Thyroid gland (tissue), 4 donors: ENCODE data around the gene COBLL1. TPM values are rescaled to one million over a fixed set of nuclear protein-coding genes. Genes with fewer than 3 reads are reported as not detected.
"Not testable (repeated sequence)": the region's sequence is repeated elsewhere in the genome, so short reads cannot be mapped to it uniquely, and the experiment has no call there.

Source experiments
- DNase-seq, 2 donors: peaks; one replicate each; pipeline ENCODE4 v3.0.0-alpha.2; 2019
- H3K27ac ChIP-seq, 3 donors: fragments of 200-600 bp; sonication (generic); 1 replicate in 2 of 3; 2 replicates in 1 of 3; pipeline ENCODE4 v1.5.1; 2016 to 2019; ENCODE audit warnings: mild to moderate bottlenecking in 1 of 3, moderate library complexity in 1 of 3
- H3K27me3 ChIP-seq: fragments of 200-600 bp; sonication (generic); one replicate; pipeline ENCODE4 v1.5.1; 2019
- H3K36me3 ChIP-seq, 2 donors: fragments of 200-600 bp; sonication (generic); one replicate each; pipeline ENCODE4 v1.5.1; 2016 to 2019
- H3K4me1 ChIP-seq, 2 donors: fragments of 200-600 bp; sonication (generic); one replicate each; pipeline ENCODE4 v1.5.1; 2017 to 2019
- H3K4me3 ChIP-seq, 3 donors: fragments of 200-600 bp; sonication (generic); replicated peaks in 1 of 3; 1 replicate in 2 of 3; 2 replicates in 1 of 3; pipeline ENCODE4 v1.5.1; 2016; ENCODE audit warnings: mild to moderate bottlenecking in 1 of 3
- H3K9me3 ChIP-seq: fragments of 200-600 bp; sonication (generic); one replicate; pipeline ENCODE4 v1.5.1; 2017
- POLR2A ChIP-seq, 2 donors: fragments of 450-650 bp; IDR thresholded peaks; one replicate each; pipeline ENCODE4 v1.6.1; 2017; ENCODE audit warnings: antibody characterized with exemption in 2 of 2, mild to moderate bottlenecking in 2 of 2, moderate library complexity in 1 of 2
- WGBS, 2 donors: methylation state at CpG; one replicate each; pipeline ENCODE4 v1.1.5; 2017; 5-methylcytosine and 5-hydroxymethylcytosine counted together
- intact Hi-C: fragments of 100-400 bp; cut with DNase I; formaldehyde crosslinking; loops from one replicate; pipeline ENCODE4 v1.15.1; 2023
- total RNA-seq, 4 donors: library from RNA; depleted of rRNA; stranded (reverse); fragments of >200 nt; gene quantifications; one replicate each; pipeline ENCODE4 v1.2.3, GENCODE V29; 2016
- TF ChIP-seq, protein P1 (sequence below), 6 experiments: fragments of 200-600 bp in 3 of 6; fragments of 450-650 bp in 3 of 6; sonication (generic) in 3 of 6; IDR thresholded peaks; one replicate each; pipeline ENCODE4 v1.5.1; 2016 to 2019; ENCODE audit warnings: antibody characterized with exemption in 6 of 6, mild to moderate bottlenecking in 2 of 6, inconsistent platforms in 1 of 6, moderate library complexity in 1 of 6

COBLL1 gene
- total RNA-seq, 4 donors from 2014 or later: 41.8 to 90.8 (median 76.9) TPM

DNA sequence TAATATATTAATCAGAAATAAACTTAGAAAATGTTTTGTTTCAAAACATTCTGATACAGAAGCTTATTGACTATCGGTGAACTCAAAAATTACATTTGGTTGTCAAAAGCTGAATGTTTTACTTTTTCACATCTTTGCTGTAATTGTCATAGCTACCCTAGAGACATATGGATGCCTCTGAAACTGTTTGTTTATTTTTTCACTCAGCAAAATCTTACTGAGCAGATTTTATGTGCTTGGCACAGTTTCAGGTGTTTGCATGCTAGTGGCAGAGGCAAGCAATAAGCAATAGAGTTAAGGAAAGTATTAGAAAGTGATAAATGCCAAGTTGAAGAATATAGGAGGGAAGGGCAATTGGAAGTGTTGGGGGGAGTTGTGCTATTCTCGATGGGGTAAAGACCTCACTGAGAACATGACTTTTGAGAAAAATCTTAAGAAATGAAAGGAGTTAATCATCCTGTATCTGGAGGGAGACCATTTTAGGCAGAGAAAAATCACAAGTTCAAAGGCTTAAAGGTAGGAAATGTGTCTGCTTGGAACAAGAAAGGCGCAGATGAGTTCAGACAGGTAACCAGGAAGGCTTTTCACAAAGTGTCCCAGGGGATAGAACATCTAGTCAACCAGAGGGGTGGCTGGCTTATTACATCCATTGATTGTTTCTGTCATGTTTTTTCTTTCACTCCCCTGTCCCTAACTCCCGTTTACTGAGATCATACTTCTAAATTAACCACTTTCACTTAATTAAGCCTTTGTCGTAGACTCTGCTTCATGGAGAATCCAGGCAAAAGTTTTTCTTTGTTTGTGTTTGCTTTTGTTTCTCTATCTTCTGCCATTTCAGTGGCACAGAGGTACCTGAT is 27.2 kb upstream of the COBLL1 start:
- DNase-seq: no peak
- TF ChIP-seq, protein P1, sequence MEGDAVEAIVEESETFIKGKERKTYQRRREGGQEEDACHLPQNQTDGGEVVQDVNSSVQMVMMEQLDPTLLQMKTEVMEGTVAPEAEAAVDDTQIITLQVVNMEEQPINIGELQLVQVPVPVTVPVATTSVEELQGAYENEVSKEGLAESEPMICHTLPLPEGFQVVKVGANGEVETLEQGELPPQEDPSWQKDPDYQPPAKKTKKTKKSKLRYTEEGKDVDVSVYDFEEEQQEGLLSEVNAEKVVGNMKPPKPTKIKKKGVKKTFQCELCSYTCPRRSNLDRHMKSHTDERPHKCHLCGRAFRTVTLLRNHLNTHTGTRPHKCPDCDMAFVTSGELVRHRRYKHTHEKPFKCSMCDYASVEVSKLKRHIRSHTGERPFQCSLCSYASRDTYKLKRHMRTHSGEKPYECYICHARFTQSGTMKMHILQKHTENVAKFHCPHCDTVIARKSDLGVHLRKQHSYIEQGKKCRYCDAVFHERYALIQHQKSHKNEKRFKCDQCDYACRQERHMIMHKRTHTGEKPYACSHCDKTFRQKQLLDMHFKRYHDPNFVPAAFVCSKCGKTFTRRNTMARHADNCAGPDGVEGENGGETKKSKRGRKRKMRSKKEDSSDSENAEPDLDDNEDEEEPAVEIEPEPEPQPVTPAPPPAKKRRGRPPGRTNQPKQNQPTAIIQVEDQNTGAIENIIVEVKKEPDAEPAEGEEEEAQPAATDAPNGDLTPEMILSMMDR (IDR thresholded peaks at IDR 0.05): no peak
- no peak for TF ChIP-seq POLR2A (IDR thresholded peaks at IDR 0.05)
- Histone ChIP-seq H3K4me1 (no peaks in the 10 kb centered on the region), H3K27ac (no peak overlapping the region), H3K36me3 (no peaks in the 10 kb centered on the region), H3K27me3 (no peaks in the 10 kb centered on the region), H3K9me3 (no peaks in the 10 kb centered on the region), H3K4me3 (no peak overlapping the region)
- WGBS, 2 donors: 86 to 90% methylated on average over 5 of the region's 5 CpGs
- intact Hi-C loops: no loop called here

DNA sequence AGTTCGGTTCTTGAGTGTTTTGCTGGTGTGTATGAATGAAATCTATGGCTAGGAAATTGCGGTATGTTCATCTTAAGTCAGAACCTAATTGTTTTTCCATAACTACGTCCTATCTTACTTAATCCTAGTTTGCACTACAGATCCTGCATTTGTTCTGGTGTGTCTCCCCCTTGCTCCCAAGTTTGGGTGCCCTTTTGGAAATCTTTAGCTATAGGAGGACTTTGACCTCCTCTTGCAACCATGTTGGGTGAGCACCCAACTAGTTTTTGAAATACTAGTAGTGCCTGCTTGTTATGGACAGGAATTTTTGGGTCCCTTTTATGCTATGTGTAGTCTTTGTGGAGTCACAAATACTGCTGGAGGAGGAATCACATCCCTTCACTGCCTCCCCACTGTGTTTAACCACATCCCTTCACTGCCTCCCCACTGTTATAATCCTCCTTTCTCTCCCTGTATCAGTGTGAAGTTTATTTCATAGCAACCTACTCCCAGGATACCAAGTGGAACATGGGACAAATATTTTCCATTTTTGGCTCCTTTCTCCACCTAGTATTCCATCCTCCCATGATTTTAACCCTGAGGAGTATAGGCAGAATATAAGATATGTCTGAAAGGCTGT is 26.3 kb upstream of the COBLL1 start:
- TF ChIP-seq, protein P1 (IDR thresholded peaks at IDR 0.05): no peak
- no peak for TF ChIP-seq POLR2A (IDR thresholded peaks at IDR 0.05)
- intact Hi-C loops: no loop called here
- Histone ChIP-seq H3K36me3 (no peaks in the 10 kb centered on the region), H3K27ac (no peak overlapping the region), H3K9me3 (no peaks in the 10 kb centered on the region), H3K27me3 (no peaks in the 10 kb centered on the region), H3K4me1 (no peaks in the 10 kb centered on the region), H3K4me3 (no peak overlapping the region)
- no peak for DNase-seq
- 60% methylated on average over 3 of the region's 3 CpGs for WGBS, 2 donors

DNA sequence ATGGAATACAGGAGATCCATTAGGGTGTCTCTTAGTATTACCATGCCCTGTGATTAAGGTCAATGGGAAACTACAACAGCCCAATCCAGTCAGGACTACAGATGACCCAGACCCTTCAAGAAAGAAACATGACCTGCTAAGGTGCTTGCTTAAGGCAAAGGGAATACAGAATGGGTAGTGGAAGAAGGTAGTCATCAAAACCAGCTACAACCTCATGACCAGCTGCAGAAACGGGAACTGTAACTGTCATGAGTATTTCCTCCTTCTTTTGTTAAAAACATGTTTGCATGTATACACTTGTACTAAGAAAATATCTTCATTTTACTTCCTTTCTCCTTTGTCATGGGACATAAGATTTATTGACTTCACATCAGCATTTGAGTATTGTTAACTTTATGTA is 24.8 kb upstream of the COBLL1 start:
- H3K4me3 ChIP-seq, H3K9me3 ChIP-seq, DNase-seq, H3K27ac ChIP-seq, intact Hi-C loops, H3K4me1 ChIP-seq, H3K27me3 ChIP-seq, H3K36me3 ChIP-seq: not testable (repeated sequence)
- 83 to 86% methylated on average over 1 of the region's 1 CpG for WGBS, 2 donors

DNA sequence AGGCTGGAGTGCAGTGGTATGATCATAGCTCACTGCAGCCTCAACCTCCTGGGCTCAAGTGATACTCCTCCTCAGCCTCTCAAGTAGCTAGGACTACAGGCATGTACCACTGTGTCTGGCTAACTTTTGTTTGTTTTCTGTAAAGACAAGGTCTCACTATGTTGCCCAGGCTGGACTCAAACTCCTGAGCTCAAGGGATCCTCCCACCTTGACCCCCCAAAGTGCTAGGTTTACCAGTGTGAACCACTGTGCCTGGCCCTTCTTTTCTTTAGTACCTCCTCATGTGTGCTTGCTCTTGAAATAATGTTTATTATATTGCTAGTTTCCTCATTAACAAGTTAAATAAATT is 19.0 kb upstream of the COBLL1 start:
- Histone ChIP-seq H3K4me3 (no peak overlapping the region), H3K9me3 (no peaks in the 10 kb centered on the region), H3K27me3 (no peaks in the 10 kb centered on the region), H3K36me3 (no peaks in the 10 kb centered on the region), H3K27ac (no peak overlapping the region), H3K4me1 (no peaks in the 10 kb centered on the region)
- TF ChIP-seq POLR2A (IDR thresholded peaks at IDR 0.05): no peak
- TF ChIP-seq, protein P1 (IDR thresholded peaks at IDR 0.05): no peak
- intact Hi-C loops: no loop called here
- DNase-seq: no peak

DNA sequence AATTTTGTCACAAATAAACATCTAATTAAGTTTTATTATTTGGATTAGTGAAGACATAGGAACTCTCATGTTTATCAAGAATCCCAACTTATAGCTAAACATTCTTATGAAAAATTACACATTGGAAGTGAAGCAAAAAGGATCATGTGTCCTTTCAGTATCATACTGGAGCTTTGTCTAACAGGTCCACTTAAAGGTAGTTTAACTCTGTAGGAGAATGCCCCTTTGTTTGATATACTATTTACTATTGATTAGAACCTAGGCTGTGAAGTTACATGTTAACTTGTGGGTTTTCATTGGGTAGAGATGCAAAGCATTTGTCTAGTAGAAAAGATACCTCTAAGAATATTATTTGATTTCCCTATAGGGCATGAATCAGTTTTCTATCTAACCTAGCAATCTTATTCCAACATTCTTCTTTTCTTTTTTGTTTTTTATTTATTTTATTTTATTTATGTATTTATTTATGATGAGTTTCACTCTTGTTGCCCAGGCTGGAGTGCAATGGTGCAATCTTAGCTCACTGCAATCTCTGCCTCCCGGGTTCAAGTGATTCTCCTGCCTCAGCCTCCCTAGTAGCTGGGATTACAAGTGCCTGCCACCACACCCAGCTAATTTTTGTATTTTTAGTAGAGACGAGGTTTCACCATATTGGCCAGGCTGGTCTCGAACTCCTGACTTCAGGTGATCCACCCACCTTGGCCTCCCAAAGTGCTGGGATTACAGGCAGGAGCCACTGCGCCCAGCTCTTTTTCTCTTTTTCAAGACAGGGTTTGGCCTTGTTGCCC is 18.5 kb upstream of the COBLL1 start:
- H3K36me3 ChIP-seq, H3K4me1 ChIP-seq, H3K4me3 ChIP-seq, H3K27ac ChIP-seq, DNase-seq, intact Hi-C loops, H3K9me3 ChIP-seq, H3K27me3 ChIP-seq: not testable (repeated sequence)
- 92 to 94% methylated on average over 4 of the region's 4 CpGs for WGBS, 2 donors
